ENCODE data around the gene KRT10. TPM values are rescaled to one million over a fixed set of nuclear protein-coding genes. Genes with fewer than 3 reads are reported as not detected.

Gene KRT10
- polyA plus RNA-seq: 27.2 to 67.9 TPM (median 66.2 TPM) in 3 replicates
- polyA plus RNA-seq (2011; ENCODE audit: low read depth): 2,723 TPM
- polyA plus RNA-seq (2011; cell fraction: cytosol; rRNA removed): 28.3 and 53.4 TPM in 2 replicates
- 72.0 and 123 TPM in 2 replicates for polyA plus RNA-seq (2011; cell fraction: nucleus; rRNA removed)
- 62.0 and 2,469 TPM in 2 replicates for polyA plus RNA-seq (2012; ENCODE audit: low replicate concordance)
- 1.9 to 13.0 TPM (median 11.8 TPM) in 3 replicates for polyA minus RNA-seq
- polyA minus RNA-seq (2011; cell fraction: cytosol; rRNA and poly(A)+ RNA removed): 8.2 TPM
- polyA minus RNA-seq (2011; cell fraction: nucleus; rRNA and poly(A)+ RNA removed): 21.5 and 30.9 TPM in 2 replicates

GRCh38 chr17:40822132-40822812, at the start of gene KRT10:
KRT10 (minus strand) TSS chr17:40822614; CDS start chr17:40822585, 29 bp downstream.
- Histone ChIP-seq H2AFZ (ENCODE audit: control insufficient read depth, low read length) (no peak within 1 kb of the TSS), H4K20me1 (ENCODE audit: control insufficient read depth, extremely low read depth, insufficient read depth, low read length) (no peaks in the 10 kb centered on the region), H3K27ac (ENCODE audit: control insufficient read depth, insufficient read depth, low read length) (no peak within 1 kb of the TSS), H3K4me3 (ENCODE audit: control insufficient read depth in 2 of 3, extremely low read depth in 1 of 3, insufficient read depth in 2 of 3, low read depth in 1 of 3, low read length in 3 of 3) (no peak within 1 kb of the TSS), H3K9ac (ENCODE audit: control insufficient read depth, extremely low read depth, insufficient read depth, low read length) (no peak within 1 kb of the TSS), H3K9me1 (ENCODE audit: control insufficient read depth, extremely low read depth, insufficient read depth, low read length) (no peaks in the 10 kb centered on the region), H3K27me3 (ENCODE audit: control insufficient read depth, extremely low read depth, insufficient read depth, low read length) (no peaks in the 10 kb centered on the region), H3K79me2 (ENCODE audit: control insufficient read depth, insufficient read depth, low read length) (peaks cover 14% of the 10 kb centered on the region), H3K4me1 (ENCODE audit: control insufficient read depth, extremely low read depth, insufficient read depth, low read length) (peaks cover 17% of the 10 kb centered on the region), H3K9me3 (ENCODE audit: control insufficient read depth, low read depth, low read length) (no peaks in the 10 kb centered on the region), H3K4me2 (ENCODE audit: control insufficient read depth, extremely low read depth, insufficient read depth, low read depth, low read length) (no peak within 1 kb of the TSS), H3K36me3 (ENCODE audit: control insufficient read depth in 2 of 2, extremely low read depth in 1 of 2, insufficient read depth in 2 of 2, low read length in 2 of 2) (peaks cover 2 to 5% of the 10 kb centered on the region in 2 experiments)
- FAIRE-seq: no peak
- no peak for TF ChIP-seq EZH2 (IDR thresholded peaks at IDR 0.05; ENCODE audit: low read length)
- TF ChIP-seq, protein P1, sequence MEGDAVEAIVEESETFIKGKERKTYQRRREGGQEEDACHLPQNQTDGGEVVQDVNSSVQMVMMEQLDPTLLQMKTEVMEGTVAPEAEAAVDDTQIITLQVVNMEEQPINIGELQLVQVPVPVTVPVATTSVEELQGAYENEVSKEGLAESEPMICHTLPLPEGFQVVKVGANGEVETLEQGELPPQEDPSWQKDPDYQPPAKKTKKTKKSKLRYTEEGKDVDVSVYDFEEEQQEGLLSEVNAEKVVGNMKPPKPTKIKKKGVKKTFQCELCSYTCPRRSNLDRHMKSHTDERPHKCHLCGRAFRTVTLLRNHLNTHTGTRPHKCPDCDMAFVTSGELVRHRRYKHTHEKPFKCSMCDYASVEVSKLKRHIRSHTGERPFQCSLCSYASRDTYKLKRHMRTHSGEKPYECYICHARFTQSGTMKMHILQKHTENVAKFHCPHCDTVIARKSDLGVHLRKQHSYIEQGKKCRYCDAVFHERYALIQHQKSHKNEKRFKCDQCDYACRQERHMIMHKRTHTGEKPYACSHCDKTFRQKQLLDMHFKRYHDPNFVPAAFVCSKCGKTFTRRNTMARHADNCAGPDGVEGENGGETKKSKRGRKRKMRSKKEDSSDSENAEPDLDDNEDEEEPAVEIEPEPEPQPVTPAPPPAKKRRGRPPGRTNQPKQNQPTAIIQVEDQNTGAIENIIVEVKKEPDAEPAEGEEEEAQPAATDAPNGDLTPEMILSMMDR (optimal IDR thresholded peaks at IDR 0.05 in 1 of 3, IDR thresholded peaks at IDR 0.05 in 1 of 3, conservative IDR thresholded peaks at IDR 0.05 in 1 of 3; ENCODE audit: extremely low read depth in 1 of 3, insufficient read depth in 2 of 3, low read length in 3 of 3): no peak
- no peak for DNase-seq (ENCODE audit: low read depth, low spot score)
- dilution Hi-C loops (cut with MboI; ENCODE audit: extremely low pct_ligation_motif_present, low sequenced_read_pairs): no loop called here

GRCh38 chr17:40871316-40871715, 48.9 kb upstream of the KRT10 start:
- dilution Hi-C loops (cut with MboI; ENCODE audit: extremely low pct_ligation_motif_present, low sequenced_read_pairs): no loop called here
- DNase-seq (ENCODE audit: low read depth, low spot score) (no peak), FAIRE-seq (no peak)
- H3K9me3 ChIP-seq (ENCODE audit: control insufficient read depth, low read depth, low read length): no peaks in the 10 kb centered on the region
- H3K27me3 ChIP-seq (ENCODE audit: control insufficient read depth, extremely low read depth, insufficient read depth, low read length): no peaks in the 10 kb centered on the region
- no peaks in the 10 kb centered on the region for H3K4me1 ChIP-seq (ENCODE audit: control insufficient read depth, extremely low read depth, insufficient read depth, low read length)
- TF ChIP-seq EZH2 (IDR thresholded peaks at IDR 0.05; ENCODE audit: low read length): no peak
- TF ChIP-seq, protein P1 (optimal IDR thresholded peaks at IDR 0.05 in 1 of 3, IDR thresholded peaks at IDR 0.05 in 1 of 3, conservative IDR thresholded peaks at IDR 0.05 in 1 of 3; ENCODE audit: extremely low read depth in 1 of 3, insufficient read depth in 2 of 3, low read length in 3 of 3): no peak
- no peak overlapping the region for H3K9ac ChIP-seq (ENCODE audit: control insufficient read depth, extremely low read depth, insufficient read depth, low read length)
- no peaks in the 10 kb centered on the region for H3K36me3 ChIP-seq (ENCODE audit: control insufficient read depth in 2 of 2, extremely low read depth in 1 of 2, insufficient read depth in 2 of 2, low read length in 2 of 2)
- no peaks in the 10 kb centered on the region for H3K9me1 ChIP-seq (ENCODE audit: control insufficient read depth, extremely low read depth, insufficient read depth, low read length)
- H2AFZ ChIP-seq (ENCODE audit: control insufficient read depth, low read length): no peak overlapping the region
- no peak overlapping the region for H3K4me2 ChIP-seq (ENCODE audit: control insufficient read depth, extremely low read depth, insufficient read depth, low read depth, low read length)
- no peak overlapping the region for H3K4me3 ChIP-seq (ENCODE audit: control insufficient read depth in 2 of 3, extremely low read depth in 1 of 3, insufficient read depth in 2 of 3, low read depth in 1 of 3, low read length in 3 of 3)
- H3K27ac ChIP-seq (ENCODE audit: control insufficient read depth, insufficient read depth, low read length): no peak overlapping the region
- H4K20me1 ChIP-seq (ENCODE audit: control insufficient read depth, extremely low read depth, insufficient read depth, low read length): no peaks in the 10 kb centered on the region
- H3K79me2 ChIP-seq (ENCODE audit: control insufficient read depth, insufficient read depth, low read length): no peaks in the 10 kb centered on the region

Measured in keratinocyte (primary cell).